IMR-90 (cell line): ENCODE measurements around the gene LHFPL3. TPM values are rescaled to one million over a fixed set of nuclear protein-coding genes. Genes with fewer than 3 reads are reported as not detected.

ENCODE experiments used
- ATAC-seq: fragments of 200-7000 bp; cut with Tn5 transposase; 2 replicates; pipeline ENCODE4 v1.9.1; 2020; ENCODE audit warnings: low read depth, mild to moderate bottlenecking, moderate library complexity
- BruUV-seq: library from RNA; stranded (reverse); fragments of 400-500 nt; replicated peaks from 2 replicates; lab custom pipeline; 2021; lab: Mats Ljungman, UMichigan
- CTCF ChIA-PET: fragments of 300-600 bp; formaldehyde crosslinking; extraction: SDS; loops from one replicate; lab custom pipeline; 2021; ENCODE audit warnings: antibody characterized with exemption; lab: Yijun Ruan, JAX
- POLR2A ChIA-PET: fragments of 300-600 bp; sonication (Branson Sonifier 250); formaldehyde crosslinking; loops from one replicate; lab custom pipeline; 2022; ENCODE audit warnings: antibody characterized with exemption; ENCODE audit not compliant: unreplicated experiment; lab: Charles Lee
- DNase-seq: peaks from one replicate; pipeline ENCODE4 v3.0.0; 2013
- H2AFZ ChIP-seq: replicated peaks from 2 replicates; pipeline ENCODE3; 2013; ENCODE audit warnings: low read length, mild to moderate bottlenecking; ENCODE audit not compliant: poor library complexity
- H2AK5ac ChIP-seq: 2 replicates; pipeline ENCODE4 v1.6.1; 2013; ENCODE audit warnings: low read depth, low read length, inconsistent platforms
- H2AK9ac ChIP-seq: replicated peaks from 2 replicates; pipeline ENCODE3; 2013; ENCODE audit warnings: mild to moderate bottlenecking, low read depth, low read length, moderate library complexity; ENCODE audit not compliant: poor library complexity
- H2BK120ac ChIP-seq: 2 replicates; pipeline ENCODE4 v1.6.1; 2013; ENCODE audit warnings: low read depth, low read length, inconsistent platforms
- H2BK15ac ChIP-seq: 3 replicates; pipeline ENCODE4 v1.6.1; 2013; ENCODE audit warnings: low read depth, low read length, inconsistent platforms
- H2BK20ac ChIP-seq: 2 replicates; pipeline ENCODE4 v1.6.1; 2013; ENCODE audit warnings: low read depth, mild to moderate bottlenecking, inconsistent platforms, low read length, moderate library complexity
- H2BK5ac ChIP-seq: 2 replicates; pipeline ENCODE4 v1.6.1; 2013; ENCODE audit warnings: mild to moderate bottlenecking, low read depth, low read length, inconsistent platforms; ENCODE audit not compliant: poor library complexity, severe bottlenecking
- H3K14ac ChIP-seq: replicated peaks from 2 replicates; pipeline ENCODE4 v1.6.1; 2013; ENCODE audit warnings: low read depth, low read length, inconsistent platforms
- H3K18ac ChIP-seq: 2 replicates; pipeline ENCODE4 v1.6.1; 2013; ENCODE audit warnings: low read depth, low read length, control low read depth
- H3K23ac ChIP-seq: 2 replicates; pipeline ENCODE4 v1.6.1; 2013; ENCODE audit warnings: low read depth, low read length, inconsistent platforms
- H3K27ac ChIP-seq: 2 replicates; pipeline ENCODE4 v1.5.1; 2013; ENCODE audit warnings: mild to moderate bottlenecking, control low read depth, low read length; ENCODE audit not compliant: insufficient read depth
- H3K27me3 ChIP-seq: 2 replicates; pipeline ENCODE4 v1.6.1; 2013; ENCODE audit warnings: low read length; ENCODE audit not compliant: control insufficient read depth, insufficient read depth
- H3K36me3 ChIP-seq: 2 replicates; pipeline ENCODE4 v1.6.1; 2013; ENCODE audit warnings: low read length, mixed read lengths; ENCODE audit not compliant: control insufficient read depth, insufficient read depth
- H3K4ac ChIP-seq: 2 replicates; pipeline ENCODE4 v1.6.1; 2013; ENCODE audit warnings: low read depth, low read length, inconsistent platforms
- H3K4me1 ChIP-seq: 2 replicates; pipeline ENCODE4 v1.6.1; 2013; ENCODE audit warnings: low read length, mixed read lengths; ENCODE audit not compliant: control insufficient read depth, insufficient read depth
- H3K4me2 ChIP-seq: 2 replicates; pipeline ENCODE4 v1.6.1; 2013; ENCODE audit warnings: low read depth, mild to moderate bottlenecking, control low read depth, low read length, moderate library complexity
- H3K4me3 ChIP-seq: 2 replicates; pipeline ENCODE4 v1.5.1; 2013; ENCODE audit warnings: low read depth, mild to moderate bottlenecking, control low read depth, low read length, moderate library complexity; ENCODE audit not compliant: insufficient read depth
- H3K56ac ChIP-seq: 2 replicates; pipeline ENCODE4 v1.6.1; 2013; ENCODE audit warnings: low read length, inconsistent platforms; ENCODE audit not compliant: insufficient read depth; ENCODE audit errors: extremely low read depth
- H3K79me1 ChIP-seq, 2 experiments: 2 replicates each; pipeline ENCODE4 v1.6.1; 2013; ENCODE audit warnings: low read length in 2 of 2, inconsistent platforms in 1 of 2, low read depth in 1 of 2
- H3K9ac ChIP-seq: 2 replicates; pipeline ENCODE4 v1.6.1; 2013; ENCODE audit warnings: low read depth, low read length, control low read depth
- H3K9me1 ChIP-seq: 2 replicates; pipeline ENCODE4 v1.6.1; 2013; ENCODE audit warnings: low read length, inconsistent platforms; ENCODE audit not compliant: insufficient read depth
- H3K9me3 ChIP-seq: 2 replicates; pipeline ENCODE4 v1.6.1; 2013; ENCODE audit warnings: low read length; ENCODE audit not compliant: control insufficient read depth, insufficient read depth
- H4K20me1 ChIP-seq: 2 replicates; pipeline ENCODE4 v1.6.1; 2013; ENCODE audit warnings: low read length, inconsistent platforms; ENCODE audit not compliant: insufficient read depth
- H4K5ac ChIP-seq: 2 replicates; pipeline ENCODE4 v1.6.1; 2013; ENCODE audit warnings: mild to moderate bottlenecking, low read depth, low read length, control low read depth
- H4K8ac ChIP-seq, 2 experiments: 2 replicates each; pipeline ENCODE4 v1.6.1; 2013; ENCODE audit warnings: low read depth in 2 of 2, low read length in 2 of 2, control low read depth in 1 of 2, inconsistent platforms in 1 of 2
- H4K91ac ChIP-seq: 2 replicates; pipeline ENCODE4 v1.6.1; 2013; ENCODE audit warnings: low read depth, low read length, inconsistent platforms; ENCODE audit not compliant: insufficient read depth
- BHLHE40 ChIP-seq: fragments of 150-350 bp; IDR thresholded peaks from 2 replicates; pipeline ENCODE4 v1.6.1; 2016; ENCODE audit warnings: mild to moderate bottlenecking, low read depth, low read length
- CEBPB ChIP-seq: IDR thresholded peaks from 2 replicates; pipeline ENCODE4 v1.6.1; 2012; ENCODE audit warnings: low read depth, low read length, improper control_type of control experiment
- CHD1 ChIP-seq: IDR thresholded peaks from 2 replicates; pipeline ENCODE4 v1.6.1; 2012; ENCODE audit warnings: low read depth, low read length, improper control_type of control experiment
- CTCF ChIP-seq: conservative IDR thresholded peaks from 2 replicates; pipeline ENCODE4 v1.5.1; 2012; ENCODE audit warnings: mild to moderate bottlenecking, low read depth, low read length, improper control_type of control experiment
- ELK1 ChIP-seq: fragments of 150-350 bp; IDR thresholded peaks from 2 replicates; pipeline ENCODE4 v1.6.1; 2016; ENCODE audit warnings: low read depth, mild to moderate bottlenecking, low read length, moderate library complexity, borderline replicate concordance
- FOS ChIP-seq: fragments of 150-350 bp; IDR thresholded peaks from 2 replicates; pipeline ENCODE4 v1.6.1; 2016; ENCODE audit warnings: low read depth, low read length
- MAFK ChIP-seq: IDR thresholded peaks from 2 replicates; pipeline ENCODE4 v1.6.1; 2012; ENCODE audit warnings: low read depth, low read length, improper control_type of control experiment
- MAZ ChIP-seq: IDR thresholded peaks from 2 replicates; pipeline ENCODE4 v1.6.1; 2012; ENCODE audit warnings: low read depth, mild to moderate bottlenecking, low read length, improper control_type of control experiment, moderate library complexity, borderline replicate concordance
- MXI1 ChIP-seq: IDR thresholded peaks from 2 replicates; pipeline ENCODE4 v1.6.1; 2012; ENCODE audit warnings: low read depth, mild to moderate bottlenecking, low read length, moderate library complexity, borderline replicate concordance
- NFE2L2 ChIP-seq: fragments of 150-350 bp; IDR thresholded peaks from 2 replicates; pipeline ENCODE4 v1.6.1; 2016; ENCODE audit warnings: low read depth, mild to moderate bottlenecking, low read length
- POLR2A ChIP-seq: IDR thresholded peaks from 2 replicates; pipeline ENCODE4 v1.6.1; 2012; ENCODE audit warnings: mild to moderate bottlenecking, low read depth, low read length
- RAD21 ChIP-seq: IDR thresholded peaks from 2 replicates; pipeline ENCODE4 v1.6.1; 2012; ENCODE audit warnings: low read length, improper control_type of control experiment
- RCOR1 ChIP-seq: IDR thresholded peaks from 2 replicates; pipeline ENCODE4 v1.6.1; 2012; ENCODE audit warnings: mild to moderate bottlenecking, low read length, improper control_type of control experiment; ENCODE audit not compliant: insufficient replicate concordance
- RFX5 ChIP-seq: IDR thresholded peaks from 2 replicates; pipeline ENCODE4 v1.8.0; 2012; ENCODE audit warnings: low read depth, mild to moderate bottlenecking, low read length, moderate library complexity
- SMC3 ChIP-seq: fragments of 150-350 bp; IDR thresholded peaks from 2 replicates; pipeline ENCODE4 v1.6.1; 2016; ENCODE audit warnings: low read depth, mild to moderate bottlenecking, antibody characterized with exemption, low read length, moderate library complexity
- USF2 ChIP-seq: fragments of 150-350 bp; IDR thresholded peaks from 2 replicates; pipeline ENCODE4 v1.6.1; 2017; ENCODE audit warnings: mild to moderate bottlenecking, antibody characterized with exemption, low read length, low read depth
- WGBS, 2 experiments: methylation state at CpG; one replicate each; pipeline versions ENCODE4 v1.1.5 to v1.1.7; 2013; ENCODE audit warnings: missing lambda C conversion rate in 2 of 2; ENCODE audit not compliant: insufficient read length in 1 of 2; ENCODE audit errors: extremely low coverage in 2 of 2; 5-methylcytosine and 5-hydroxymethylcytosine counted together
- dilution Hi-C: fragments of 300-500 bp; cut with HindIII; formaldehyde crosslinking; loops from one replicate; pipeline ENCODE4 v1.14.3; 2018; ENCODE audit warnings: low sequenced_read_pairs; ENCODE audit not compliant: unreplicated experiment
- in situ Hi-C: fragments of 300-500 bp; cut with MboI; formaldehyde crosslinking; loops from 3 replicates; pipeline ENCODE4 v1.14.3; 2019; ENCODE audit warnings: low sequenced_read_pairs, inconsistent platforms, mixed read lengths
- intact Hi-C: fragments of 100-400 bp; cut with micrococcal nuclease; formaldehyde crosslinking; loops from 2 replicates; pipeline ENCODE4 v1.10.0; 2022
- polyA plus RNA-seq, 3 experiments: library from polyadenylated mRNA; depleted of rRNA; stranded (reverse); fragments of >200 nt; gene quantifications; 2 replicates each; pipeline ENCODE4 v1.2.3, GENCODE V29; 2012; ENCODE audit warnings: low replicate concordance in 1 of 3
- total RNA-seq: library from RNA; depleted of rRNA; stranded (reverse); fragments of >200 nt; gene quantifications from 2 replicates; pipeline ENCODE4 v1.2.3, GENCODE V29; 2012

Gene LHFPL3
- total and polyA plus RNA-seq, 2 of the 4 experiments (the other 2 are of a cell fraction): not detected

GRCh38 chr7:104777301-104777800, 448.9 kb downstream of the LHFPL3 start:
- no TSS peak for BruUV-seq
- Histone ChIP-seq H2AK9ac (no peak overlapping the region), H3K79me1 (no peaks in the 10 kb centered on the region), H3K4me2 (no peak overlapping the region), H2AK5ac (no peak overlapping the region), H3K9me1 (no peaks in the 10 kb centered on the region), H3K27me3 (no peaks in the 10 kb centered on the region), H4K20me1 (no peaks in the 10 kb centered on the region), H4K8ac (no peak overlapping the region), H4K91ac (no peak overlapping the region), H3K4me3 (no peak overlapping the region), H3K18ac (no peak overlapping the region), H3K27ac (no peak overlapping the region), H3K14ac (no peak overlapping the region), H3K4me1 (no peaks in the 10 kb centered on the region), H3K56ac (no peak overlapping the region), H2AFZ (no peak overlapping the region), H2BK20ac (no peak overlapping the region), H3K23ac (no peak overlapping the region), H2BK5ac (no peak overlapping the region), H3K9me3 (no peaks in the 10 kb centered on the region), H3K4ac (no peak overlapping the region), H4K5ac (no peak overlapping the region), H3K36me3 (no peaks in the 10 kb centered on the region), H3K9ac (no peak overlapping the region), H2BK120ac (no peak overlapping the region), H2BK15ac (no peak overlapping the region)
- 40% methylated on average over 1 of the region's 3 CpGs; no CpG with 5 or more reads in 1 of the 2 experiments for WGBS, 2 experiments
- TF ChIP-seq MAZ: no peak
- no peak for TF ChIP-seq ELK1
- TF ChIP-seq SMC3: no peak
- TF ChIP-seq POLR2A: no peak
- TF ChIP-seq MXI1: no peak
- TF ChIP-seq NFE2L2: no peak
- no peak for TF ChIP-seq BHLHE40
- no peak for TF ChIP-seq CHD1
- no peak for TF ChIP-seq MAFK
- TF ChIP-seq RCOR1: no peak
- TF ChIP-seq FOS: no peak
- TF ChIP-seq RFX5: no peak
- no peak for TF ChIP-seq CEBPB
- TF ChIP-seq RAD21: no peak
- TF ChIP-seq CTCF: no peak
- TF ChIP-seq USF2: no peak
- DNase-seq: no peak
- no peak for ATAC-seq
- ChIA-PET POLR2A (no interaction called here), CTCF (no interaction called here)
- in situ Hi-C loops: no loop called here
- intact Hi-C loops: no loop called here
- dilution Hi-C loops: no loop called here
